Mononuclear cell (primary cell): ENCODE measurements around the gene THG1L. TPM values are rescaled to one million over a fixed set of nuclear protein-coding genes. Genes with fewer than 3 reads are reported as not detected.

Source experiments
- H3K27me3 ChIP-seq: 2 replicates; pipeline ENCODE4 v1.6.0; 2011; ENCODE audit warnings: low read length, control low read depth; ENCODE audit not compliant: insufficient read depth
- H3K4me1 ChIP-seq: 2 replicates; pipeline ENCODE4 v1.5.1; 2011; ENCODE audit warnings: mild to moderate bottlenecking, low read length, control low read depth; ENCODE audit not compliant: insufficient read depth
- H3K4me3 ChIP-seq: 2 replicates; pipeline ENCODE4 v1.5.1; 2011; ENCODE audit warnings: mild to moderate bottlenecking, low read length, moderate library complexity
- H3K9me3 ChIP-seq: 2 replicates; pipeline ENCODE4 v1.5.1; 2011; ENCODE audit warnings: low read depth, mild to moderate bottlenecking, control low read depth, low read length
- total RNA-seq: library from RNA; depleted of rRNA; stranded (reverse); fragments of >200 nt; gene quantifications from one replicate; pipeline ENCODE4 v1.2.3, GENCODE V29; 2012

Gene THG1L
- total RNA-seq, 1 donor, result 13.4 TPM

- H3K9me3 ChIP-seq, result no peaks in the 10 kb centered on the region
- H3K4me3 ChIP-seq, result no peak overlapping the region
- no peaks in the 10 kb centered on the region for H3K27me3 ChIP-seq
- H3K4me1 ChIP-seq, result no peaks in the 10 kb centered on the region
Measured at GRCh38 chr5:157764531-157764930, 33.3 kb downstream of the THG1L start.

GRCh38 chr5:157766442-157766841 lies 35.2 kb downstream of the THG1L start:
- Histone ChIP-seq H3K27me3 (no peaks in the 10 kb centered on the region), H3K9me3 (no peaks in the 10 kb centered on the region), H3K4me3 (no peak overlapping the region), H3K4me1 (no peaks in the 10 kb centered on the region)

GRCh38 chr5:157766902-157767301 lies 35.7 kb downstream of the THG1L start:
- H3K4me3 ChIP-seq, result no peak overlapping the region
- no peaks in the 10 kb centered on the region for H3K4me1 ChIP-seq
- H3K9me3 ChIP-seq, result no peaks in the 10 kb centered on the region
- H3K27me3 ChIP-seq, result no peaks in the 10 kb centered on the region

GRCh38 chr5:157767689-157768088 lies 36.5 kb downstream of the THG1L start:
- H3K4me1 ChIP-seq, result no peaks in the 10 kb centered on the region
- H3K9me3 ChIP-seq, result no peaks in the 10 kb centered on the region
- H3K4me3 ChIP-seq, result no peak overlapping the region
- no peaks in the 10 kb centered on the region for H3K27me3 ChIP-seq

GRCh38 chr5:157770665-157771064 lies 39.4 kb downstream of the THG1L start:
- Histone ChIP-seq H3K9me3 (no peaks in the 10 kb centered on the region), H3K4me1 (no peaks in the 10 kb centered on the region)

GRCh38 chr5:157772127-157772526 lies 40.9 kb downstream of the THG1L start:
- H3K9me3 ChIP-seq, result no peaks in the 10 kb centered on the region
- H3K27me3 ChIP-seq, result no peaks in the 10 kb centered on the region
- no peaks in the 10 kb centered on the region for H3K4me1 ChIP-seq
- H3K4me3 ChIP-seq, result no peak overlapping the region

More at GRCh38 chr5:157770665-157771064, 39.4 kb downstream of the THG1L start:
- Histone ChIP-seq H3K27me3 (no peaks in the 10 kb centered on the region), H3K4me3 (no peak overlapping the region)

GRCh38 chr5:157778121-157778805 lies 47.0 kb downstream of the THG1L start:
- Histone ChIP-seq H3K4me3 (no peak overlapping the region), H3K9me3 (no peaks in the 10 kb centered on the region), H3K27me3 (no peaks in the 10 kb centered on the region), H3K4me1 (no peaks in the 10 kb centered on the region)

- Histone ChIP-seq H3K4me1 (no peaks in the 10 kb centered on the region), H3K27me3 (no peaks in the 10 kb centered on the region)
Measured at GRCh38 chr5:157779221-157779620, 48.0 kb downstream of the THG1L start.

GRCh38 chr5:157785801-157786200 lies 54.6 kb downstream of the THG1L start:
- Histone ChIP-seq H3K9me3 (no peaks in the 10 kb centered on the region), H3K4me1 (no peaks in the 10 kb centered on the region), H3K27me3 (no peaks in the 10 kb centered on the region), H3K4me3 (no peak overlapping the region)

More at GRCh38 chr5:157779221-157779620, 48.0 kb downstream of the THG1L start:
- Histone ChIP-seq H3K4me3 (no peak overlapping the region), H3K9me3 (no peaks in the 10 kb centered on the region)

Other genes starting within 250 kb of the THG1L start
- gene ADAM19, start 155.6 kb upstream of the THG1L start, total RNA-seq, result 17.7 TPM
- gene SOX30, start 79.0 kb upstream of the THG1L start, total RNA-seq, result not detected
- gene C5orf52, start 59.9 kb upstream of the THG1L start, total RNA-seq, result not detected
- gene LSM11, start 12.3 kb downstream of the THG1L start, total RNA-seq, result 1.0 TPM
- gene CLINT1, start 127.7 kb downstream of the THG1L start, total RNA-seq, result 120 TPM